GM10248 (cell line): ENCODE results near the gene FAXC.

Experiments used
- CTCF ChIA-PET: fragments of 300-600 bp; sonication (Branson Sonifier 250); formaldehyde crosslinking; extraction: SDS; loops from one replicate; lab custom pipeline; 2021; ENCODE audit warnings: antibody characterized with exemption; lab: Yijun Ruan, JAX
- POLR2A ChIA-PET: fragments of 350-650 bp; sonication (Branson Sonifier 250); formaldehyde crosslinking; extraction: SDS; loops from one replicate; lab custom pipeline; 2020; ENCODE audit warnings: antibody characterized with exemption; lab: Yijun Ruan, JAX
- DNase-seq: peaks from one replicate; pipeline ENCODE4 v3.0.0; 2012; ENCODE audit errors: extremely low spot score
- TF ChIP-seq, protein P1 (sequence below): IDR thresholded peaks from 2 replicates; pipeline ENCODE4 v1.5.1; 2012; ENCODE audit warnings: mild to moderate bottlenecking, low read depth; ENCODE audit errors: extremely low read depth, missing control alignments, control extremely low read depth

FAXC gene

DNA sequence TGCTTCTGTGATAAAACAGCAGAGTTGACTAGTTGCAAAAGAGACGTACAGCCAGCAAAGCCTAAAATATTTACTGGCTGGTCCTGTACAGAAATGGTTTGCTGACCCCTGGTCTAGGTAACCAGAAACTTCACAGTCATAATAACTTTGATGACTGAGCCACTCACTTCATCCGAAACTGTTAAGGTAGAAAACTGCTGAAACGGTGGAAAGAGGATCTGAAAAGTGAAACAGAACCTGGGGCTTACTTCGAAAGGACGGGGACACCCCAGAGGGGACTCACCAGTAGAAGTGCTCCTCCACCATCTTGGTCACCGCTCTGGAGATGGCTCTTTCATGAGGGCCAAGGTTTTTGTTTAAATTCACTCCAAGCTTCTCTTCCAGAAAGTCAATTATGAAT lies 16.4 kb downstream of the FAXC start:
- TF ChIP-seq, protein P1, sequence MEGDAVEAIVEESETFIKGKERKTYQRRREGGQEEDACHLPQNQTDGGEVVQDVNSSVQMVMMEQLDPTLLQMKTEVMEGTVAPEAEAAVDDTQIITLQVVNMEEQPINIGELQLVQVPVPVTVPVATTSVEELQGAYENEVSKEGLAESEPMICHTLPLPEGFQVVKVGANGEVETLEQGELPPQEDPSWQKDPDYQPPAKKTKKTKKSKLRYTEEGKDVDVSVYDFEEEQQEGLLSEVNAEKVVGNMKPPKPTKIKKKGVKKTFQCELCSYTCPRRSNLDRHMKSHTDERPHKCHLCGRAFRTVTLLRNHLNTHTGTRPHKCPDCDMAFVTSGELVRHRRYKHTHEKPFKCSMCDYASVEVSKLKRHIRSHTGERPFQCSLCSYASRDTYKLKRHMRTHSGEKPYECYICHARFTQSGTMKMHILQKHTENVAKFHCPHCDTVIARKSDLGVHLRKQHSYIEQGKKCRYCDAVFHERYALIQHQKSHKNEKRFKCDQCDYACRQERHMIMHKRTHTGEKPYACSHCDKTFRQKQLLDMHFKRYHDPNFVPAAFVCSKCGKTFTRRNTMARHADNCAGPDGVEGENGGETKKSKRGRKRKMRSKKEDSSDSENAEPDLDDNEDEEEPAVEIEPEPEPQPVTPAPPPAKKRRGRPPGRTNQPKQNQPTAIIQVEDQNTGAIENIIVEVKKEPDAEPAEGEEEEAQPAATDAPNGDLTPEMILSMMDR = no peak
- ChIA-PET CTCF (interaction anchor here (5.7 kb wide), 1 partner anchor 12 kb away, joined by 65 read pairs; the partner anchor contains the start of gene FAXC), POLR2A (no interaction called here)
- peak; percentile 79 for DNase-seq

DNA sequence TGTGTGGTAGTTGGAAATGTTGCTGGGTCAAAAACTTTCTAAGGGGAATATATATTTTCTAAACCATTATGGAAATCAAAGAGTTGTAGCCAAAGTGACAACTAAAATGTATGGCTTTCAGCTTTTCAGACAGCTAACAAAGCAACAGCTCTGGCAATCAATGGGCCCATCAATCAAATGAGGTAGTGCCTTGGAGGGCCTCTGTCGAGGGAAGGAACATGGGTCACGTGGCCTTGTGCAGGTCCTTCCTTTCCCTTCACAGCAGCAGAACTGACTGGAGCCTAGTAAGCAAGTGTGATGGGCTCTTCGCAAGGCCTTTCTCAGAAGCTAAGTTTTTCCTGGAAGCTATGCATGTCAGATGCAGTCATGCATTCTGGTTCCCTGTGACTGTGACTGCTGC lies 17.9 kb downstream of the FAXC start:
- CTCF ChIA-PET = interaction anchor here (1.0 to 5.7 kb wide), 17 partner anchors 10 to 536 kb away, joined by 3 to 65 read pairs (median 10); partner anchors contain the start of genes FAXC, PNISR and PRDM13
- POLR2A ChIA-PET = no interaction called here
- TF ChIP-seq, protein P1 = no peak
- no peak for DNase-seq

DNA sequence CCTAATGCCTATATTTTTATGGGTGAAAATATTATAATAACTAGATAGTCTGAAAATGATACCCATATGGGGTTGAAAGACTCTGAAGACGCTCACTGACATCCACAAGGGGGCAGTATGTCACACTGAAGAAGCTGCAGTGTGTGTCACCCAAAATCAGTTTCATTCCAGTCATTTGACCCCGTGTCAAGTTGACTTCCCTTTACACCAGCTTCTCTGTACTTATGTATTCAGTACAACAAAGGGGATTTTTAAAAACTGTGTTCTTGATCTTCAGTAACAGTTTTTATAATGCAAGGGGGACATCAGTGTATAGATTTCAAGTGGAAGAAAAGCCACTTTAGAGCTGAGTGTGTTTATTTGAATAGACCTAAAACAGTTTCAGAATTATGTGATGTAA lies 19.3 kb downstream of the FAXC start:
- ChIA-PET POLR2A (no interaction called here), CTCF (interaction anchor here (0.6 to 5.7 kb wide), 53 partner anchors 9 to 810 kb away, joined by 3 to 65 read pairs (median 4); partner anchors contain the start of genes CCNC, COQ3, FAXC and PNISR)
- DNase-seq = peak; percentile 78
- TF ChIP-seq, protein P1 = peak; percentile 80

DNA sequence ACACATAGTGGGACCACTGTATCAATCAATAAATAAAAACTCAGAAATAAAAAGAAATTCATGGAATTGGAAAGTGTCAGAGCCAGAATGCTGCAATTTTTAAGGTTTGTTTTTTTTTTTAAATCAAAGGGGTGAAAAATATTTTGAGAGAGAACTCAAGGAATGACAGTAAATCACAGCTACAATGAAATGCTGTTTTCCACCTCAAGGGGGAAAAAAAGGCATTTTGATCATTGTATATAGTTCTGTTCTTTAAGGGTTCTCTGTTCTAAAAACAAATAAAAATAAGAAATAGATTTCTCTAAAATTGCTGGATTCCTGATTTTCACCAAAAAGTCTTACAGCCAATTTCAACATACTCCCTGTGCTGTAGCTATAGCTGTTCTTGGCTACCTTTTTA lies 24.5 kb downstream of the FAXC start:
- POLR2A ChIA-PET = no interaction called here
- TF ChIP-seq, protein P1 = no peak
- no peak for DNase-seq
- CTCF ChIA-PET = interaction anchor here (0.8 to 1.9 kb wide), 8 partner anchors 9 to 422 kb away, joined by 3 to 6 read pairs (median 4); no protein-coding TSS in a partner anchor

DNA sequence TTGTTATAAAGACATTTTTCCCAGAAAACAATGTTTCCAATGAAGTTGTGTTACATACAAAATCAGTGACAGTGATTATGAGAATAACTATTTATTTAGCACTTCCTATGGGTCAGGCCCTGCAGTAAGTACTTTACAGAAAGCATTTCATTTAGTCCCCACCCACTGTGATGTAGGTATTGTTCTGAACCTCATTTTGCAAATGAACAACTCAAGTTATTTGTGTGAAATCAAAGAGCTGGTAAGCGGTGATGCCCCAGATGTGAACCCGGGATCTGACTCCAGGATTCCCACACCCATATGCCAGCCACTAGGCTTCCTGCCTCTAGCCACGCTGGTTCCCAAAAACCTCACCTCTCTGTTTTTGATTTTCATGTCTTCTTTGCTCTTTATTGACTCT lies 30.9 kb downstream of the FAXC start:
- no peak for DNase-seq
- TF ChIP-seq, protein P1 = no peak
- POLR2A ChIA-PET = no interaction called here
- CTCF ChIA-PET = no interaction called here

DNA sequence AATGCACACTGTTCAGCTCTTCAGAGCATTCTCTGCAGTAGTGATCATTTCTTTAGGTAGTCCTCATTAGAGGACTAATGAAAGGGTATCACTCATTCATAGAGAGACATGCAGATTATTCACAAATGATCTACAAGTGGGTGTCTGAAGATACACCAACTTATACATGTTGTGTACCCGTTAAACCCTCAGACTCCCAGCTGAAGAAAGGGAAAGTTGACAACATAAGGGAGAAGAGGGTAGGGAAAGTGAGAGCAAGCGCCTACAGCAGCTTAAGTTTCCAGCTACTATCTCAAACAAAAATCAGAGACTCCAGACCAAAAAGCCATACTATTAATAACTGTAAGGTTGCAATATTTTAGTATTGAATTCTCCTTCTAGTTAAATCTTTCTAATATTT lies 37.1 kb downstream of the FAXC start:
- CTCF ChIA-PET = interaction anchor here (1.2 to 3.5 kb wide), 2 partner anchors 11 to 18 kb away, joined by 3 to 13 read pairs; no protein-coding TSS in a partner anchor

More for the DNA sequence above, 37.1 kb downstream of the FAXC start:
- TF ChIP-seq, protein P1 = no peak
- POLR2A ChIA-PET = no interaction called here
- DNase-seq = no peak
